ENCODE measurements around the gene SIRPG. TPM values are rescaled to one million over a fixed set of nuclear protein-coding genes. Genes with fewer than 3 reads are reported as not detected.

Gene SIRPG
- polyA plus RNA-seq, 3 donors, result 0.15 to 0.52 (median 0.51) TPM

DNA sequence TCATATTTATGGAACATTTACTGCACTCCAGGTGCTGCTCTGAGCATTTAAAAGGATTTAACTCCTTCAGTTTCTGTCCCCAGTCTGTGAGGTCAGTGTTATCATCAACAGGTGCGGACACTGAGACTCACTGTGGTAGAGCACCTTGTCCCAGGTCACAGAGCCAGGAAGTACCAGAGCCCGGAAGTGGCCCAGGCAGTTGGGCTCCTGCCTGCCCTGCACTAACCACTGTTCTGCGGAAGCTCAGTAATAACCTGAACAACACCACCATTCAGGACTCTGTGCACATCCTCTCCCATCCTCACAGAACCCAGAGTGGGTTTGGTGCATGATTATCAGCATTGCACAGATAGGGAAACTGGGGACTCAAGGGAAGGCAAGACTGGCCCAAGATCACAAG, 16.8 kb upstream of the SIRPG start:
- Mint-ChIP-seq H3K9me3 (no peaks in the 10 kb centered on the region), H3K4me1 (peaks cover 2% of the 10 kb centered on the region), H3K4me3 (no peak overlapping the region), H3K36me3 (peaks cover 0 to 2% of the 10 kb centered on the region in 2 donors), H3K27ac (peak overlapping the region in 2 of 7 donors; percentile 14 to 46), H3K27me3 (ENCODE audit: low read depth in 3 of 3) (peaks cover 1 to 23% (median 18%) of the 10 kb centered on the region in 3 donors)
- Histone ChIP-seq H3K27ac (ENCODE audit: low read depth in 1 of 2, low read length in 2 of 2) (no peak overlapping the region), H3K36me3 (replicated peaks in 1 of 2; ENCODE audit: control insufficient read depth in 1 of 2, insufficient read depth in 2 of 2, low read length in 2 of 2) (no peaks in the 10 kb centered on the region), H3K79me2 (ENCODE audit: insufficient read depth, low read length) (no peaks in the 10 kb centered on the region), H2AFZ (ENCODE audit: insufficient read depth, low read depth, low read length, poor library complexity, severe bottlenecking) (no peak overlapping the region), H3K4me3 (replicated peaks in 1 of 3; ENCODE audit: low read depth in 2 of 3, low read length in 3 of 3) (no peak overlapping the region), H3K9ac (ENCODE audit: insufficient read depth, low read length, poor library complexity, severe bottlenecking) (no peak overlapping the region), H3K4me2 (replicated peaks; ENCODE audit: extremely low read depth, low read length, poor library complexity, severe bottlenecking) (no peak overlapping the region), H3K4me1 (ENCODE audit: control insufficient read depth in 1 of 2, insufficient read depth in 2 of 2, low read length in 2 of 2) (no peaks in the 10 kb centered on the region), H3K27me3 (ENCODE audit: control insufficient read depth in 2 of 2, insufficient read depth in 2 of 2, low read length in 2 of 2) (peaks cover 12% of the 10 kb centered on the region in 2 donors), H4K20me1 (ENCODE audit: insufficient read depth, low read length) (no peaks in the 10 kb centered on the region), H3K9me3 (replicated peaks in 1 of 2; ENCODE audit: control insufficient read depth in 1 of 2, insufficient read depth in 1 of 2, low read length in 2 of 2) (no peaks in the 10 kb centered on the region)
- no peak for DNase-seq
- intact Hi-C loops (cut with micrococcal nuclease), result no loop called here
- 94% methylated on average over 2 of the region's 3 CpGs for WGBS (ENCODE audit: insufficient coverage)
- TF ChIP-seq, protein P1, sequence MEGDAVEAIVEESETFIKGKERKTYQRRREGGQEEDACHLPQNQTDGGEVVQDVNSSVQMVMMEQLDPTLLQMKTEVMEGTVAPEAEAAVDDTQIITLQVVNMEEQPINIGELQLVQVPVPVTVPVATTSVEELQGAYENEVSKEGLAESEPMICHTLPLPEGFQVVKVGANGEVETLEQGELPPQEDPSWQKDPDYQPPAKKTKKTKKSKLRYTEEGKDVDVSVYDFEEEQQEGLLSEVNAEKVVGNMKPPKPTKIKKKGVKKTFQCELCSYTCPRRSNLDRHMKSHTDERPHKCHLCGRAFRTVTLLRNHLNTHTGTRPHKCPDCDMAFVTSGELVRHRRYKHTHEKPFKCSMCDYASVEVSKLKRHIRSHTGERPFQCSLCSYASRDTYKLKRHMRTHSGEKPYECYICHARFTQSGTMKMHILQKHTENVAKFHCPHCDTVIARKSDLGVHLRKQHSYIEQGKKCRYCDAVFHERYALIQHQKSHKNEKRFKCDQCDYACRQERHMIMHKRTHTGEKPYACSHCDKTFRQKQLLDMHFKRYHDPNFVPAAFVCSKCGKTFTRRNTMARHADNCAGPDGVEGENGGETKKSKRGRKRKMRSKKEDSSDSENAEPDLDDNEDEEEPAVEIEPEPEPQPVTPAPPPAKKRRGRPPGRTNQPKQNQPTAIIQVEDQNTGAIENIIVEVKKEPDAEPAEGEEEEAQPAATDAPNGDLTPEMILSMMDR (IDR thresholded peaks at IDR 0.05), result no peak

DNA sequence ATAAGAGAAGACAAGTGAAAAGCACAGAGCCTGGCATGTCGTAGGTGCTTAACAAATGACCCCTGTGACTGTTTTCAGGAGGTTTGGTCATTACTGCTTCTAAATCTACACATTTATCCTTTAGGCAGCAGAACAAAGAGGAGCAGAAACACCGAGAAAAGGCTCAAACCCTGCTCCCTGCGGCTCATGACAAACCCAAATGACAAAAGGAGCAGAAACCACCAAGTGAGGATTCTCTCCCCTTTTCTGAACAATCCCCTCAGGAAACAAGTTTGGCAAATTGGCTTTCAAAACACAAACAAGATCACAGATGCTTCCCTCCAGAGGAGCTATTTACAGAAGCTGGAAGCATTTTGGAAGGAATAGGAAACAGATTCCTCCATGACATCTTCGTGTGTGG, 15.8 kb upstream of the SIRPG start:
- peaks cover 2% of the 10 kb centered on the region for H3K4me1 Mint-ChIP-seq
- DNase-seq, result no peak
- Histone ChIP-seq H4K20me1 (ENCODE audit: insufficient read depth, low read length) (no peaks in the 10 kb centered on the region), H3K4me1 (ENCODE audit: control insufficient read depth in 1 of 2, insufficient read depth in 2 of 2, low read length in 2 of 2) (no peaks in the 10 kb centered on the region), H3K36me3 (replicated peaks in 1 of 2; ENCODE audit: control insufficient read depth in 1 of 2, insufficient read depth in 2 of 2, low read length in 2 of 2) (no peaks in the 10 kb centered on the region), H3K79me2 (ENCODE audit: insufficient read depth, low read length) (no peaks in the 10 kb centered on the region), H2AFZ (ENCODE audit: insufficient read depth, low read depth, low read length, poor library complexity, severe bottlenecking) (no peak overlapping the region), H3K9me3 (replicated peaks in 1 of 2; ENCODE audit: control insufficient read depth in 1 of 2, insufficient read depth in 1 of 2, low read length in 2 of 2) (no peaks in the 10 kb centered on the region), H3K4me3 (replicated peaks in 1 of 3; ENCODE audit: low read depth in 2 of 3, low read length in 3 of 3) (no peak overlapping the region), H3K9ac (ENCODE audit: insufficient read depth, low read length, poor library complexity, severe bottlenecking) (no peak overlapping the region), H3K27me3 (ENCODE audit: control insufficient read depth in 2 of 2, insufficient read depth in 2 of 2, low read length in 2 of 2) (peaks cover 8 to 12% of the 10 kb centered on the region in 2 donors), H3K27ac (ENCODE audit: low read depth in 1 of 2, low read length in 2 of 2) (no peak overlapping the region), H3K4me2 (replicated peaks; ENCODE audit: extremely low read depth, low read length, poor library complexity, severe bottlenecking) (no peak overlapping the region)
- H3K4me3 Mint-ChIP-seq, result no peak overlapping the region
- TF ChIP-seq, protein P1 (IDR thresholded peaks at IDR 0.05), result no peak
- peaks cover 0 to 2% of the 10 kb centered on the region in 2 donors for H3K36me3 Mint-ChIP-seq
- 92% methylated on average over 2 of the region's 4 CpGs for WGBS (ENCODE audit: insufficient coverage)
- no peak overlapping the region for H3K27ac Mint-ChIP-seq
- peaks cover 0 to 21% (median 14%) of the 10 kb centered on the region in 3 donors for H3K27me3 Mint-ChIP-seq (ENCODE audit: low read depth in 3 of 3)
- no peaks in the 10 kb centered on the region for H3K9me3 Mint-ChIP-seq
- intact Hi-C loops (cut with micrococcal nuclease), result no loop called here
